GM19463 (cell line): ENCODE data around the gene NAT8L.

Experiments used
- ATAC-seq: cut with Tn5 transposase; IDR thresholded peaks from one replicate; pipeline ENCODE4 v1.9.1; 2021; ENCODE audit warnings: mild to moderate bottlenecking, moderate library complexity; ENCODE audit not compliant: unreplicated experiment

Gene NAT8L

GRCh38 chr4:2073808-2074481, 14.8 kb downstream of the NAT8L start:
- ATAC-seq = no peak

DNA sequence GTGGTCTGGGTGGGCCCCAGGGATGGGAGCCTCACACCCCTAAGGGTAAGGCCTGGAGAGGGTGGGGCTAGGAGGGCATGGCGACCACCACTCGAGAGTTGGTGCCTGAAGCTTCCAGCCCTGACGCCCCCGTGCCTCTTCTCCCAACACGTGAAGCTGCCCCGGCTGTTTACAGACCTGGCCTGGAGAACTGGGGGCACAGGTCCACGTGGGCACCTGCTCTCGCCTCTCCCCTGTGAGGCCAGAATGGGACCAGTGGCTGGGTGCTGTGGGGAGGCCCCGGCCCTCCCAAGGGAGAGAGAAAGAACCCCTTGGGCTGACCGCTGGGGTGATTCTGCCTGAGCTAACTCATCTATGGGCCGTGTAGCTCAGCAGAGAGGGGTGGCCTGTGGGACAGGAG, 15.5 kb downstream of the NAT8L start:
- ATAC-seq = no peak

DNA sequence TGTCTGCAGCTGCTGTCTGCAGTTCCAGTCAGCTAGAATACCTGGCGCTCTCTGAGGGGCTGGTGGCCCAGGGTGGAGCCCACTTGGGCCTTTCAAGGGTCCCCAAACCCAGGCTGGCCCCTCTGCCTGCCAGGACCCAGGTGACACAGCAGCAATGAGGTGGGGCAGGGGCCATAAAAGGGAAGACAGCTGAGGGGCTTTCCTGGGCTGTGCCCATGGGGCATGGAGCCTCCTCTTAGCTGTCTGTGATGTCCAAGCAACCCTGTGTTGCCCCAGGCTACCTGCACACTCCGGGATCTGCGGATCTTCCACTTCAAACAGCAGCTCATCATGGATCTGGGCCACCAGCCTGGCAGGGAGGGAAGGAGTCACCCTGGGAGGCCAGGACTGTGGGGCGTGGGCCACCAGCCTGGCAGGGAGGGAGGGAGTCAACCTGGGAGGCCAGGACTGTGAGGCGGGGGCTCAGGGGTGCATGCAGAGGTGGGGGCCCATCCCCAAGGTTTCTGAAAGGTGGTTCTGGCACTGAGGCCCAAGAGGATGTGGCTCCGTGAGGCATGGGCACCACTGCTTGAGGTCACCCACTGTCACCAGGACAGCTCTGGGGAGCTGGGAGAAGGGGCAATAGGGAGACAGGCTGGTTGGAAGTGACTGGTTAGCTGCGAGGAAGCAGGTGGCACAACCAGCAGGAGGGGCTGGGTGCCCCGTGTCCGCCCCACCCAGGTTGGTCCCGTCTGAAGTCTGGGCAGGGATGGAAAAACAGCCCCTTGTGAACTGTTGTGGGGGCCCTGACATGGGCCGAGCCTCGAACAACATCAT, 16.3 kb downstream of the NAT8L start:
- no peak for ATAC-seq

DNA sequence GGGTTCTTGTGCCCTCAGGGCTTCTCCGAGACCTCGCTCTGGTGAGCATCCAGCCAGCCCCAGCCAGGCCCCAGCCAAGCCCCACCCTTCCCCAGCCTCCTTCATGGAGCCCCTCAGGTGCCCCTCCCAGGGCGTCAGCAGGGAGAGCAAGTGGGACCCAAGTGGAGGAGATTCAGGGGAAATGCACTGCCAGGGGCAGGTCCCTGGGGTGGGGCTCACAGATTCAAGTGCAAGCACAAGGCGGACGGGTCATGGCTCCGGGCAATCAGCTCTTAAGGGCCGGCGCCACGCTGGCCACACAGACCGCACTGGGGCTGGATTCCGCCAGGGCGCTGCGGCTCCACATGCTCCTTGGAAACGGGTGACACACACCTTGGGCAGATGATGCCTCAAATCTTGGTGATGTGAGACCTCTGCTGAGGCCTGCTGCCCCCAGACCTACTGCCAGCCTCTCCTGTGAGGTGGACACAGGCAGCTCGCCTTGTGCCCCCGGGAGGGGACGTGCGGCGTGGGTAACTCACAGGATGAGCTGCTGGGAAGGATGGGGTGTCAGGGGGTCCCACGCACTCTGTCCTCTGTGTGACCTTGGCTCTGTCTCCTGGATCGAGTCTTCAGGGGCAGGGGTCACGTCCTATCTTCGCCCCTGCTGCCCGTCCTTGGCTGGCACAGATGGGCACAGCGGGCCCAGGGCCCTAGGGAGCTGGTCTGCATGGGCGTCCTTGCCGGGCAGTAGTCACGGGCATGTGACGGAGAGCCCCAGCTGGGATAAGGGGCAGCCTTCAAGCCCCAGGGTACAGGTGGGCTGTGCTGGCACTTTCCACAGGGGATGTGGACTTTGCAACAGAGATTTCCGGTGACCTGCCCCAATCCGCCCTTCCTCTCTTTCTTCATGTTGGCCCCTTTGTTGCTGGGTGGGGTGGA, 17.1 kb downstream of the NAT8L start:
- no peak for ATAC-seq

GRCh38 chr4:2076908-2077536, 17.9 kb downstream of the NAT8L start:
- no peak for ATAC-seq

GRCh38 chr4:2077537-2078460, 18.7 kb downstream of the NAT8L start:
- no peak for ATAC-seq

DNA sequence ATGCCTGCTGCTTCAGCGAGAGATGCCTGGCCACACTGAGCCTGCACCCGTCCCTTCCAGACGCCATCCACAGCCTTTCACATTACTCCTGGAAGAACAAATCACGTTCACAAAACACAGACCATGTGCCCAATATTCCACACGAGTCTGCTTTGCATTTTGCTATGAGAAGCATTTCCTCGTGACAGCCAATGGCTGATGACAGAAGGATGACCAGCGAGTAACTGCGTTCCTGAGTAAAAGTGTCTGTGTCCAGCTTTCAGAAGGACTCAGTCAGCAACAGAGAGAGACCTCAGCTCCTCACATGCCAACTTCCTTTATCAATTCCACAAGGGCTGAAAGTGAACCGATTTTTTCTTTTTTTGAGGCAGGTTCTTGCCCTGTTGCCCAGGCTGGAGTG, 19.5 kb downstream of the NAT8L start:
- no peak for ATAC-seq

- no peak for ATAC-seq
Observed at GRCh38 chr4:2079006-2079405, 19.9 kb downstream of the NAT8L start.

GRCh38 chr4:2079926-2080325, 20.8 kb downstream of the NAT8L start:
- ATAC-seq = no peak

- no peak for ATAC-seq
Observed at GRCh38 chr4:2080429-2081300, 21.5 kb downstream of the NAT8L start.

GRCh38 chr4:2081540-2081939, 22.4 kb downstream of the NAT8L start:
- ATAC-seq = no peak

GRCh38 chr4:2082118-2082517, 23.0 kb downstream of the NAT8L start:
- ATAC-seq = no peak

GRCh38 chr4:2082627-2083026, 23.5 kb downstream of the NAT8L start:
- no peak for ATAC-seq

- no peak for ATAC-seq
Observed at GRCh38 chr4:2083116-2083825, 24.1 kb downstream of the NAT8L start.

GRCh38 chr4:2083826-2084160, 24.7 kb downstream of the NAT8L start:
- no peak for ATAC-seq

DNA sequence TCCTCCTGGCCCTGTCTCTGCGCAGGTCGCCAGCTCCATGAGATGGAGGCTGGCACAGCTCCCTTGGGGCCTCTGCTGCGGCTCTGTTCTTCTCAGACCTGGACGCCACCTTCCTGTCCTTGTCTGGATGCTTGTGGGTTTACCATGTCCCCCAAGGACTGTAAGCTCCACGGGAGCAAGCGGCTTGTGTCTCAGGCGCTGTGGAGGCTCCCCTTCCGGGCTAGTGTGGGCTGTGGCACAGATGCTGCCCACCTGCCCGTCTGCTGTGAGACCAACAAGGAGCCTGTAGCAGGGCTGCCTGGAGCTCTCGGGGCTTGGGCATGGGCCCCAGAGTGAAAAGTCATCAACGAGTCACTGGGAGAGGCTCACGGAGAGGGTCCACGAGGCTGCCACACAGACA, 25.2 kb downstream of the NAT8L start:
- no peak for ATAC-seq

- ATAC-seq = no peak
Observed at GRCh38 chr4:2085496-2085901, 26.4 kb downstream of the NAT8L start.

GRCh38 chr4:2087170-2087569, 28.0 kb downstream of the NAT8L start:
- no peak for ATAC-seq
